ENCODE data around the gene DNAJC1.

The DNAJC1 gene

DNA sequence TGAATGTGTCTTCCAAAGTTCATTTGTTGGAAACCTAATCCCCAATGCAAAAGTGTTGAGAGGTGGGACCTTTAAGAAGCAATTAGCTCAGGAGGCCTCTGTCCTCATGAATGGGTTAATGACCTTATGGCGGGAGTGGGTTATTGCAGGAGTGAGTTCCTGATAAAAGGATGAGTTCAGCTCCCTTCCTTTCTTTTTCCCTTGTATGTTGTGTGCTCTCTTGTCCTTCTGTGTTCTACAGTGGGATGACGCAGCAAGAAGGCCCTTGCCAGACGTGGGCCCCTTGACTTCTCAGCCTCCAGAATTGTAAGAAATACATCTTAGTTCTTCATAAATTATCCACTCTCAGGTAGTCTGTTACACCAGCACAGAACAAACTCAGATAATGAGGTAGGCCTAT is 206.0 kb downstream of the DNAJC1 start:
- in situ Hi-C loops (cut with MboI; ENCODE audit: low sequenced_read_pairs) = no loop called here

DNA sequence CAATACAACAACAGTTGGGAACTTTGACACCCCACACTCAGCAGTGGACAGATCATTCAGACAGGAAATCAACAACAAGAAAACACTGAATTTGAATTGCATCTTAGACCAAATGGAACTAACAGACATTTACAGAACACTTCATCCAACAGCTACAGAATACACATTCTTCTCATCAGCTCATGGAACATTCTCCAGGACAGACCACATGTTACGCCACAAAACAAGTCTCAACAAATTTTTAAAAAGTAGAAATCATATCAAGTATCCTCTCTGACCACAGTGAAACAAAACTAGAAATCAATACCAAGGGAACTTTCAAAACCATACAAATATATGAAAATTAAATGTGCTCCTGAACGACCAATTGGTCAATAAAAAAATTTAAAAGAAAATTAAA is 212.3 kb downstream of the DNAJC1 start:
- in situ Hi-C loops (cut with MboI; ENCODE audit: low sequenced_read_pairs) = no loop called here

DNA sequence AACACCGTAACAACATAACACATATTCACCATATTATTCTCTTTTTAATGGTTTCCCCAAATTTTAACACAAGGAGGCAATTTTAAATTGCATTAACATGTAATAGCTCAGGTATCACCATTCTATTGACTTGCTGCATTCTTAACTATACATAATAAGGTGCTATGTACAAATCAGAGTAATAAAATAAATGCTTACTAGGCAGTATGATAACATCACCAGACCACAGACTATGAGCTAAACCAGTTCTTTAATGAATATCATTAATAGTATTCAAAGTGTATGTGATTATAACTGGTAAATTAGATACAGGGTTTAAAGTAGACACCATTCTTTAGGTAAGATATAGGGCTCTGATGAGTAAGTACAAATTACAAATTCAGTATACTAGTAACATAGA is 226.6 kb downstream of the DNAJC1 start:
- in situ Hi-C loops (cut with MboI; ENCODE audit: low sequenced_read_pairs) = no loop called here

DNA sequence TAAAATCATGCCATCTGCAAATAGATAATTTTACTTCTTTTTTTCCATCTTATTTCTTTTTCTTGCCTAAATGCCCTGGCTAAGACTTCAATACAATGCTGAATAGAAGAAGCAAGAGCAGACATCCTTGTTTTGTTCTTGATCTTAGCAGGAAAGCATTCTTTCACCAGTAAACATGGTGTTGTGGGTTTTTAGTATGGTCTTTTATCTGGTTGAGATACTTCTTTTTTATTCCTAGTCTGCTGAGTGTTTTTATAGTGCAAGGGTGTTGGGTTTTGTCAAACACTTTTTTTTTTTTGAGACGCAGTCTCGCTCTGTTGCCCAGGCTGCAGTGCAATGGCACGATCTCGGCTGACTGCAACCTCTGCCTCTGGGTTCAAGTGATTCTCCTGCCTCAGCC is 232.3 kb downstream of the DNAJC1 start:
- in situ Hi-C loops (cut with MboI; ENCODE audit: low sequenced_read_pairs) = no loop called here

DNA sequence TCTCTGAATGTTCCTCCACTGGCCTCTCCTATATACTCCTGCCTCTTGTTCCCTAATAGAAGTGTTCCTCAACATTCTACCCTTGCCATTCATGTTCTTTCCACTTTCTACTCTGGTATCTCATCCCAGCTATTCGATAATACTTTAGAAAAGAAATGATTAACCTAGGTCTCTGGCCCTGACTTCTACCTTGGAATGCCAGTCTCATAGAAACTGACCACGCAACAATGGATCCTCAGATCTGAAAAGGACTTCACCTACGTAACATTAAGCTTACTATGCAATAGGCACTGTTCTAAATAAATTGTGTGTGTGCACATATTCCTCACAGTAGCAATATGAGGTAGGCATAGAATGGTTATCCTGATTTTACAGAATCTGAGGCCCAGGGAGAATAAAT is 234.5 kb downstream of the DNAJC1 start:
- in situ Hi-C loops (cut with MboI; ENCODE audit: low sequenced_read_pairs) = no loop called here

DNA sequence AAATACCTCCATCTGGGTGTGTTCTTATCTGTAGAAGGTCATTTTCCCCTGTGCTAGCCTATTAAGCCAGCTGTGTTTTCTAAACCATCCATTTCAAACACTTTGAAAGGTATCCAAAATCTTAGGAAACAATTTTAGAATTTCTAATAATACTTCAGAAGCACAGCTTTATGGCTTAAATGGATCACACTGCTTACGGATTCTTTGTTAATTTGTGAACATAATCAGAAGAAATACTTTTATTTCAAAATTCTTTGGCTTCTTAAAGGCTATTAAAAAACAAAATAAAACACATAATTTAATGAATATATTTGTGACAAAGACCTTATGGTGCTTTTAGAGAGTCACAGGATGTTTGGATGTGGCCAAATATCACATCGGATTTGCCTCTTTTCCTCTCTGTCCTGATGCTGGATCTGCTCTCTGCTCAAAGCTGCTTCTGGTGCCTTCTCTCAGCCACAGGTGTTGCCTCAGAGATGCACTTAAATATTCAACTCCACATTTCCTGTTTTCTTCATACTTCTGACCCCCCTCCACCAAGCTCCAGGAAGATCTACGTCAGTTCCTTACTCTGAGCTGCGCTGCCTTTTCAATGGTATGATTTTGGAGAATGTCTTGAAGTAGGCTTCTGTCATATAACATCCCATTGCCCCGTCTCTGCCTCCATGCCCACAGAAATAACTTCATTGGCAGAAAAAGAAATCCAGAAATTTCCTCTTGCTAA is 238.9 kb downstream of the DNAJC1 start:
- in situ Hi-C loops (cut with MboI; ENCODE audit: low sequenced_read_pairs) = no loop called here

DNA sequence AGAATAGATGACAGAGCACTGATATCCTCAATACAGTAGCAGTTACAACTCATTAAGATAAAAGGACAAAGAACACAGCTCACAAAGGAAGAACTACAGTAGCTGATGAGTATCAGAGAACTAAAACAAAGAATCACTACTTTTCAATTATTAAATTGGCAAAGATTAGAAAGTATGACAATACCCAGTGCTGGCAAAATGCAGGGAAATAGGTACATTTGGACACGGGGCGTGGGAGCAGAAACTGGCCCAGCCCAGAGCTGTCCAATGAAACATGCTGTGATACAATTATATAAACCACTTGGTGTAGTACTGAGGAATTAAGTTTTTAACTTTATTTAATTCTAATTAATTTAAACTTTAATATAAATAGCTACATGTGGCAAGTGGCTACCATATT is 243.2 kb downstream of the DNAJC1 start:
- in situ Hi-C loops (cut with MboI; ENCODE audit: low sequenced_read_pairs) = no loop called here

DNA sequence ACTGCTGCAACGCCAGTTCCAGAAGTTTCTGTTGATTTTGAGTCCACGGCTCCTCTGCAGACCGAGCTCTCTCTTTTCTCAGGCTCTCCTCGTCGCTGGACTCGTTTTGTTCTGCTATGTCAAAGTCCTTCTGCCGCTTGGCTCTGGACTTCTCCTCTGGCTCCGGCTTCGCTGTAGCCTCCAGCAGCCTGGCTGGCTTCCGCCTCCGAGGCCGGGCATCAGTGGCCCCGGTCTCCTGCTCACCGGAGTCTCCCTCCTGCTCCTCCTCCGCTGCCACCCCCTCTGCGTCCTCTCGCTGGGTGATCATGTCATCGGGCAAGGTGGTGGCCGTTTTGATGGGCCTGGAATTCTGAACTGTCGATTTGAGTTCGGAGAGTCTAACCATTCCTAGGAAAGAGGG is 244.3 kb downstream of the DNAJC1 start:
- in situ Hi-C loops (cut with MboI; ENCODE audit: low sequenced_read_pairs) = no loop called here

DNA sequence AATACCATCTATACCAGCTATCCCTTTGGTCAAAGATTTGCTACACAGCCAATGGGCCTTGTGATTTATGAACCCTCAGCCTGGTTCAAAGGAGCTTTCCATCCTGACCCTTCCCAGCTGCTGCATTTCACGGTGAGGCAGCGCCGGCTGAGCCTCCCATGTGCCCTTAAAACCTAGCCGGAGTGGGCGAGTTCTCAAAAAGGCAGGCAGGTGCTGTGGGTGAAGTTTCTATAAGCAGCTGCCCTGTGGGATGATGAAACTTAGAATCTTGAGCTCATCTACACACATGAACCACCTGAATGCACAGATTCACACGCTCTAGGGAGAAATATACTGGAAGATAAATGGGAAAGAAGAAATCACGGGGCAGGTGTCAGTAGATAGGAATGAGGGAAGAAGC is 244.8 kb downstream of the DNAJC1 start:
- in situ Hi-C loops (cut with MboI; ENCODE audit: low sequenced_read_pairs) = no loop called here

DNA sequence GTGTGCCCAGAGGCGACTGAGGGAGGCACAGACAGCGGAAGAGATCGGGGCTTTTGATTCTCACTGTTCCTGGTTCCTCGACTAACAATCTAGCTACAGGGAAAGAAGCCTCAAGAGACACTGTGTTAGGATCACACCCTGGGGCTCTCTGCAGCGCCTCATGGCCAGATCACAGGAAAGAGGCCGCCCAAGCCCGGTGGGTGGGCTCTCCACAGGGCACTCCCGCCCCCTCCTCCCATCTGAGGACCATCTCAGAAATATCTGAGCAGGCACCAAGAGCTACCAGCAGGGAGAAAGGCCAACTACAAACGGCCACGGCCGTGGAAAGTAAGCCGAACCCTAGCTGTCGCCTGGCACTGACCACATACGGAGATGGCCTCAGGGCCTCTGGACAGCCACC is 245.3 kb downstream of the DNAJC1 start:
- in situ Hi-C loops (cut with MboI; ENCODE audit: low sequenced_read_pairs) = no loop called here

DNA sequence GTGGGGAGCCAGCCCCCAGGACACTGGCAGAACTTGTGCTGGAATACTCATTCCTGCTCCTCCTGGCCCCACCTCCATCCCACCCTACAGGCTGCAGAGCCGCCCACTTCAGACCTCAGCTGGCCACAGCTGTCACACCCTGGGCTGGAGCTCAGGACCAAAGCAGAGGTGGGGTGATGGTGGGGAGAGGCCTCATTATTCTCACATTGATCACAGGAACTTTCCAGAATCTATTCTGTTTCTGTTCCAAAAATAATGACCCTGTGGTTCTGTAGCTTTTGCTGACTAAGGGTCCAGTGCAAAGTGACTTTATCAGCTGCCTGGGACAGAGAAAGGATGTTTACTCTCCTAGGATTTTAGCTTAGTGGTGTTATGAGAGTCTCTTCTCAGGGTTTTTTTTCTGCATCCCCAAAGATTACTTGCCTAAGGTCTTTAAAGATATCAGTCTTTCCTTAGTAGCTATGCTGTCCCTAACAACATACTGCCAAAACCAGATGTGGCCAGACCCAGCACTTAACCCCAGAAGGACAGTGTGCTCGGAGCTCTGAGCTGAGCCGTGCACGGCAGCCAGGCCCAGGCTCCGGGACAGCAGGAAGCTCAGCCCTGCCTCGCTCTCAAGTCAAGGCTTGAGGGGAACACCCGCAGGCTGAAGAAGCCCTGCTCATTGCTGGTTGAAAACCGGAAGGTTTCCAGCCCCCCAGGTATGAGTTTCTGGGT is 246.2 kb downstream of the DNAJC1 start:
- in situ Hi-C loops (cut with MboI; ENCODE audit: low sequenced_read_pairs) = no loop called here

DNA sequence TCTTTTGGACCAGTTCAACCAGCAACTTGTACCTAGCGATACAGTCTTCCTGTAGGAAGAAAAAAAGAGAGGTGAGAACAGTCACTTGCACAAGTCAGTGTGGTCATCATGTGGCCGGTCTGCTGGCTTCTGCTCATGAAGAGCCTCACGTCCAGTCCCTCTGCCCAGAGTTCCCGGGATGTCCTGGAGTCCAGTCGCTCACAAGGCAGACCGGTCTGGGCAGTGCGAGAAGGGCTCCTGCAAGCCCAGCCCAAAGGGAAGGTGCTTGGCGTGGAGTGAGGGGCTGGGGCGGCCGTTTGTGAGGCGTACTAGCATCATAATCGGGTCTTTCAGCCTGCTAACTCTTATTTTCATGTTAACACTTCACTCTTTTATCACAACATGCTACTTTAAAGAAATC is 246.8 kb downstream of the DNAJC1 start:
- in situ Hi-C loops (cut with MboI; ENCODE audit: low sequenced_read_pairs) = no loop called here

DNA sequence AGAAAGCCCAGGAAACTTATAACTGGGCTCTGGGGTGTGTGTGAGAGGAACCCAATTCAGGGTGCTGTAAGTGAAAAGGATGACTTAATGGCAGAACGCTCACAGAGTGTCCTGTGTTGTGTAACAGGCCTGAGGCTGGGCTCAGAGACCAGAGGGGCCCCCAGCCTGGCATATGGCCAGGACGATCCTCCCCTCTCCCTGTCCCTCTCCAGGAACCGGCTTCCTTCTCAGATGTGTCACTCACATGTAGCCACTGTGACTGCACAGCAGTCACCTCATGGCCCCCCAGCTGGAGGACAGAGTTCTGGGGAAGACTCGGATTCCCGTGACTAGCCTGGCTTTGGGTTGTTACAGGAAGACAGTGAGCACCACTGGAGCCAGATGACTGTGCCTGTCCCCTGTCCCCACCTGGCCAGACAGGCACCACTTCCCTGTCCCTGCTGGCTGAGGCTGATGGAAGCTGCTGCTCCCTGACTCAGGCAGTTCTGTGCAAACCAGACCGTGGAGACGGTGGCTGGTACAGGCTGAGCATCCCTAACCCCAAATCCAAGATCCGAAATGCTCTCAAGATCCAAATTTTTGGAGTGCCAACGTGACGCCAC is 249.0 kb downstream of the DNAJC1 start:
- in situ Hi-C loops (cut with MboI; ENCODE audit: low sequenced_read_pairs) = no loop called here

DNA sequence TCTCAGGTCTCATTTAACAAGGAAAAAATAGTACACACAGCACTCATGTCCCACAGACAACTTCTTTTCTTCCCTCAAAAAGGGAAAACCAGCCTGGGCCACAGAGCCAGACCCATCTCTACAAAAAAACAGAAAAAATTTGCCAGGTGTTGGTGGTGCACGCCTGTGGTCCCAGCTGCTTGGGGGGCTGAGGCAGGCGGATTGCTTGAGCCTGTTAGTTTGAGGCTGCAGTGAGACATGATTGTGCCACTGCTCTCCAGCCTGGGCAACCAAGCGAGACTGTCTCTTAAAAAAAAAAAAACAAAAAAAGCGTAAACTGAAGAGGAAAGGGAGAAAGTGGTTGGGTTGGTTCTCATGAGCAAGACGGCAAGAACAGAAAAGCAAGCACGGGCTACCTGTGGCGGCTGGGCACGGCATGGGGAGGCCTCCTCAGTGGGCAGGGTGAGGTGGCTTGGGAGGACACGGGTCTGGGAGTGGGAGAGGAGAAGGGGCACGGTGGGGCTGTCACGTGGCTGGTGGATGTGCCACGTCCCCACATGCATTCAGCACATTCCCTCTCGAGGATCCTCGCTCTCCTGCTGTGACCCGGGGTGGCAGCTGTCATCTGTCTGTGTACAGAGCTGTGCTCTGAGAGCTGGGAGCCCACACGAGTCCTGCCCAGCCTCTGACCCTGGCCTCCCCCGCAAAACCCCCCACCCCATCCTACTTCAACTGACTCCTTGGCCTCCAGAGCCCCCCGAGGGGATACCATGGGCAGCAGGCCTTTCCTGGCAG is 249.8 kb downstream of the DNAJC1 start:
- in situ Hi-C loops (cut with MboI; ENCODE audit: low sequenced_read_pairs) = no loop called here

DNA sequence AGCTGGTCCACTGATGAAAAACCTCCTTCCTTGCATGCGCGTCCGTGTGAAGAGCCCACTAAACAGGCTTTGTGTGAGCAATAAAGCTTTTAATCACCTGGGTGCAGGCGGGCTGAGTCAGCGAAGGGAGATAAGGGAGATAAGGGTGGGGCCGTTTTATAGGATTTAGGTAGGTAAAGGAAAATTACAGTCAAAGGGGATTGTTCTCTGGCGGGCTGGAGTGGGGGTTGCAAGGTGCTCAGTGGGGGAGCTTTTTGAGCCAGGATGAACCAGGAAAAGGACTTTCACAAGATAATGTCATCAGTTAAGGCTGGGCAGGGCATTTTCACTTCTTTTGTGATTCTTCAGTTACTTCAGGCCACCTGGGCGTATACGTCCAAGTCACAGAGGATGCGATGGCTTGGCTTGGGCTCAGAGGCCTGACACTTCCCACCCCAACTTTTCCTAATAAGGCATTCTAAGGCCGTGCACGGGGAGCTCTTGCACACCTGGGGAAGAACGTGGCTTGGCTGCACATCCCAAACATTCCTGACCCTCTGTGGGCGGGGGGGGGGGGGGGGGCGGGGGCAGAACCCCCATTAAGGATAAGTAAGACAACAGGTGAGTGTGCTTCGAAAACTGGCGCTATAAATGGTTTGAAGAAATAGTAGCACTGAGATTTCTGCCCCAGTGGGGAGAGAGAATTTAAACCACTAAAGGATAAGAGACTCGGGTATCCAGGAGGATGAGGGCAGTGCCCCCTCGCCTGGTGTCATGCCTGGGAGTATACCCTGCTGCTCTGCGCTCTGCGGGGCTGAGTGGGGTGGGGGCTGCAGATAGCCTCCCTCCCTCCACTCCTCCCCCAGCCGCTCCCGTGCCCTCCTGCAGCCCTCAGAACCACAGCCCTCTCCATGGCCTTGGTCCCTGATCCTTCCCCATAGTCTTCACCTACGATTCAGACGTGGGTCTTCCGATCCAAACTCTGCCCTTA is 251.9 kb downstream of the DNAJC1 start:
- in situ Hi-C loops (cut with MboI; ENCODE audit: low sequenced_read_pairs) = no loop called here

DNA sequence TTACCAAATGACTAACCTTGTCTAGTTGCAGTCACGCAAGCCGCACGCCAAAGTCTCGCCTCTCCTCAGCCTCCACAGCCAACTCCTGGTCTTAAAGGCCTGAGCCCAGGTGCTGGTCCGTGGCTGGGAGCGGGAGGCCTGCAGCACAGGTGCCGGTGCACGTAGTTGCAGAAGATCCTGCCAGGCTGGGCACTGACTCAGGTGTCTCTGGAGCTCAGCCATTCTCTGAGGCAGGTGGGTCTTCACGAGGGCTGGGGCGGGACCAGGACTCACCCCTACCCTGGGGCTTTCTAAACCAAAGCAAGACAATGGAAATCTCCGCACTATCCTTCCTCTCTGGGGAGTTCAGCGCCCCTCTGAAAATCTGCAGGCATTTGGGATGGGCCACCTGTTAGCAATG is 253.1 kb downstream of the DNAJC1 start:
- in situ Hi-C loops (cut with MboI; ENCODE audit: low sequenced_read_pairs) = no loop called here

DNA sequence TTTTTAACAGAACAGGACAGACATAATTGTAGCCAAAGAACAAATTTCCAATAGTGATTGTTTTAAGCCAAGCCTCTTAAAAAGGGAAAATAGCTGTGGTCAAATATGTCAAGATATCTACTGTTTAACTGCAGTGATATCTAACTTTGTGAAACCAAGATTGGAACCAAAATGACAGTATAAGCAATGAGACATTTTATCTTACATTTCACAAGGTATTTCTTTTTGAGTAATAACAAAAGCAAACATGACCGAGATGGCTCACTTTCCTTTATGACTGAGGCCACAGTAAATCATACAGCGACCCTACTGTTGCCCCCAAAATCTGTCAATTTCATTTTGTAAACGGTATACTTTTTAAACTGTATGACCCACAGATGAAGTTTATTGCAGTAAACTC is 253.7 kb downstream of the DNAJC1 start:
- in situ Hi-C loops (cut with MboI; ENCODE audit: low sequenced_read_pairs) = loop anchor here (25.0 kb wide), 1 partner anchor 462 kb away; no protein-coding TSS in a partner anchor

DNA sequence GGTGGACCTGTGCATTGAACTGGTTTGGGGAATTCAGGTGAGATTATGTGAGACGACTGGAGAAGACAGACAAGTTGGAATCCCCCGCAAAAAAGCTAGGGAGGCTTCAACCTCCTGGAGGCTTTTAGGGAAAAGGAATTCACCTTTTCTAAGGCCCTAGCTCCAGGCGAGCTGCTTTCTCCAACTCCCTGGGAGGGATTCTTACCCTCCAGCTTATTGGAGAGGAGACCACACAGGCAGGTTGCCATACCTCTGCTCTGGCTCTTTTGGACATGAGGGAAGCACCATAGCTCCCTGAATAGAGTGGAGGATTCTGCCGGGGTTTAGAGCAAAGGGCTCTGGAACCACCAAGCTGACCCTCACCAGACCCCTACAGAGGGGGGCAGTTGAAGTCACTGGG is 255.7 kb downstream of the DNAJC1 start:
- in situ Hi-C loops (cut with MboI; ENCODE audit: low sequenced_read_pairs) = loop anchor here (25.0 kb wide), 1 partner anchor 461 kb away; no protein-coding TSS in a partner anchor

DNA sequence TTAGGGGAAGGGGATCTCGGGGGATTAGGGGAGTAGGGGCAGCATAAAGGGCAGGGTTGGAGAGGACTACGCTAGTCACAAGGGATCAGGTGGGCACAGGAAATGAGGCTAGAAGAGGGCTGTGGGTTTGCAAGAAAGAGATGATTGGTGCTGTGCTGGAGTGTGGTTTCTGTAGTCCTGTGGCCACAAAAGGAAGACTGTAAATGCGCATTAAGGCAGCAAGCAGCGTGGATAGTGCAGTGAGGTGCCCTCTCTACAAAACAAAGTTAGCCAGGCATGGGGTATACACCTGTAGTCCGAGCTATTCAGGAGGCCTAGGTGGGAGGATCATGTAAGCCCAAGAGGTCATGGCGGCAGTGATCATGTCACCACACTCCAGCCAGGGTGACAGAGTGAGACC is 257.4 kb downstream of the DNAJC1 start:
- in situ Hi-C loops (cut with MboI; ENCODE audit: low sequenced_read_pairs) = loop anchor here (25.0 kb wide), 1 partner anchor 459 kb away; no protein-coding TSS in a partner anchor

DNA sequence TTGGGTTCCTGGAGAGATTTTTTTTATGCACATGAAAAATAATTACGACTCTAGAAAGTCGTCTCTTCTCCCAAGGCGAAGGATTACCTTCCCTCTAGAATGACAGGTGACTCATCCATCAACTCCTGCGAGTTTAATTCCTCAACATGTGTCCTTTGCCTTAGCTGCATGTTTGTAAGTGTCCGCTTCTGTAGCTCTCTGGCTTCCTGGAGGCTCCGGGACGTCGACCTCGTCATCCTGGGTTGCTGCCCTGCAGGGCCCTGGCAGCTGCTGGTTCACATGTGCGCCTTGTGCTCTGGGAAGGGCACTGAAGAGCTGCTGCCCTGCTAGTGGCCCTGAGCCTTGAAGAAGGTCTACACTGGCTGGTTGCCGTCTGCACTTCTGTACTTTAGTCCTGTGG is 259.3 kb downstream of the DNAJC1 start:
- in situ Hi-C loops (cut with MboI; ENCODE audit: low sequenced_read_pairs) = loop anchor here (25.0 kb wide), 1 partner anchor 457 kb away; no protein-coding TSS in a partner anchor
